Measurements from ENCODE around the gene LSR. TPM values are rescaled to one million over a fixed set of nuclear protein-coding genes. Genes with fewer than 3 reads are reported as not detected.

Gene LSR
- total RNA-seq, 1 experiment from 2014 or later: 21.1 TPM

Other genes starting within 250 kb of the LSR start
- 11.6 and 14.1 TPM in 2 replicates for gene GRAMD1A, start 248.7 kb upstream of the LSR start, total RNA-seq (2014; rRNA removed; shearing (Covaris generic))
- 2.9 and 6.6 TPM in 2 replicates for gene SCN1B, start 218.5 kb upstream of the LSR start, total RNA-seq (2014; rRNA removed; shearing (Covaris generic))
- not detected in 2 replicates for gene HPN, start 207.3 kb upstream of the LSR start, total RNA-seq (2014; rRNA removed; shearing (Covaris generic))
- not detected in 2 replicates for gene FXYD3, start 133.2 kb upstream of the LSR start, total RNA-seq (2014; rRNA removed; shearing (Covaris generic))
- not detected in 2 replicates for gene LGI4, start 113.9 kb upstream of the LSR start, total RNA-seq (2014; rRNA removed; shearing (Covaris generic))
- gene FXYD1, start 110.2 kb upstream of the LSR start, total RNA-seq (2014; rRNA removed; shearing (Covaris generic)): not detected in 2 replicates
- gene FXYD7, start 105.7 kb upstream of the LSR start, total RNA-seq (2014; rRNA removed; shearing (Covaris generic)): 0.29 TPM in 1 of 2 replicates, not detected in the other
- gene FXYD5, start 94.3 kb upstream of the LSR start, total RNA-seq (2014; rRNA removed; shearing (Covaris generic)): 52.2 and 62.1 TPM in 2 replicates
- not detected in 2 replicates for gene FAM187B, start 20.3 kb upstream of the LSR start, total RNA-seq (2014; rRNA removed; shearing (Covaris generic))
- 57.8 and 66.1 TPM in 2 replicates for gene USF2, start 20.0 kb downstream of the LSR start, total RNA-seq (2014; rRNA removed; shearing (Covaris generic))
- gene HAMP, start 33.5 kb downstream of the LSR start, total RNA-seq (2014; rRNA removed; shearing (Covaris generic)): not detected in 2 replicates
- gene MAG, start 43.2 kb downstream of the LSR start, total RNA-seq (2014; rRNA removed; shearing (Covaris generic)): not detected in 2 replicates
- not detected in 2 replicates for gene CD22, start 80.2 kb downstream of the LSR start, total RNA-seq (2014; rRNA removed; shearing (Covaris generic))
- gene FFAR1, start 98.9 kb downstream of the LSR start, total RNA-seq (2014; rRNA removed; shearing (Covaris generic)): not detected in 2 replicates
- not detected in 2 replicates for gene FFAR3, start 109.5 kb downstream of the LSR start, total RNA-seq (2014; rRNA removed; shearing (Covaris generic))
- gene GPR42, start 122.1 kb downstream of the LSR start, total RNA-seq (2014; rRNA removed; shearing (Covaris generic)): not detected in 2 replicates
- gene FFAR2, start 199.3 kb downstream of the LSR start, total RNA-seq (2014; rRNA removed; shearing (Covaris generic)): not detected in 2 replicates
- not detected in 2 replicates for gene KRTDAP, start 241.5 kb downstream of the LSR start, total RNA-seq (2014; rRNA removed; shearing (Covaris generic))

Data from Daoy (cell line).